Endothelial cell of umbilical vein (primary cell): ENCODE results near the gene MOXD1.

Source experiments
- EZH2 ChIP-seq: IDR thresholded peaks from 2 replicates; pipeline ENCODE4 v1.6.1; 2012; ENCODE audit warnings: borderline replicate concordance, low read depth, mild to moderate bottlenecking, moderate library complexity, low read length, inconsistent platforms; ENCODE audit not compliant: severe bottlenecking
- FOS ChIP-seq: IDR thresholded peaks from 2 replicates; pipeline ENCODE4 v1.6.1; 2011; ENCODE audit warnings: mild to moderate bottlenecking, low read length, moderate library complexity, borderline replicate concordance; ENCODE audit not compliant: insufficient read depth
- GATA2 ChIP-seq: IDR thresholded peaks from 2 replicates; pipeline ENCODE4 v1.7.0; 2011; ENCODE audit warnings: low read depth, mild to moderate bottlenecking, moderate library complexity, mixed read lengths, low read length; ENCODE audit not compliant: insufficient read length, insufficient read depth
- MYC ChIP-seq: IDR thresholded peaks from one replicate; pipeline ENCODE4 v1.6.1; 2011; ENCODE audit warnings: mild to moderate bottlenecking, low read depth, low read length
- POLR2A ChIP-seq: IDR thresholded peaks from 2 replicates; pipeline ENCODE4 v1.6.1; 2012; ENCODE audit warnings: low read depth, mild to moderate bottlenecking, control low read depth, low read length
- POLR2AphosphoS5 ChIP-seq: IDR thresholded peaks from 2 replicates; pipeline ENCODE4 v1.6.1; 2012; ENCODE audit warnings: low read depth, mild to moderate bottlenecking, control low read depth, low read length, moderate library complexity; ENCODE audit not compliant: insufficient read depth
- TF ChIP-seq, protein P1 (sequence below), 2 donors: IDR thresholded peaks; 1 replicate in 1 of 2; 2 replicates in 1 of 2; pipeline ENCODE4 v1.5.1; 2011; ENCODE audit warnings: low read length in 2 of 2, mild to moderate bottlenecking in 2 of 2, moderate library complexity in 2 of 2, control low read depth in 1 of 2, inconsistent platforms in 1 of 2, low read depth in 1 of 2; ENCODE audit not compliant: insufficient read depth in 1 of 2; ENCODE audit errors: extremely low read depth in 1 of 2

DNA sequence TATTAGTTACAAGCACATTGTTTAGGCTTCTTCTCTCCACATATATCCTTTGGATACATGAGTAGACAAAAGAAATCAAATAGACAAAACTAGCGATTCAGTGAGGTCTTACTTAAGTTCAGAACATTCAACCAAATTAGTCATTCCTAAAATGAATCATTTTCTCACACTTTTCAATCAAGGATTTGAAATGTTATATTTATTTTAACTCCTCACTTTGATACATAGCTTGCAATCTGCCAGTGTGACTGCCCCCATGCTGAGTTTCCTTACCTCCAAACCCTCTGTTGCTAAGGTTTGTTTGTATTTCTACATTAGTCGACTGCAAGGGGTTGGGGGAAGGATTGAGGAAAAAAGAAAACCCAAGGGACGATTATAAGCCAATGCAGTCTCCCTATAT is 3.5 kb upstream of the MOXD1 start:
- TF ChIP-seq, protein P1, sequence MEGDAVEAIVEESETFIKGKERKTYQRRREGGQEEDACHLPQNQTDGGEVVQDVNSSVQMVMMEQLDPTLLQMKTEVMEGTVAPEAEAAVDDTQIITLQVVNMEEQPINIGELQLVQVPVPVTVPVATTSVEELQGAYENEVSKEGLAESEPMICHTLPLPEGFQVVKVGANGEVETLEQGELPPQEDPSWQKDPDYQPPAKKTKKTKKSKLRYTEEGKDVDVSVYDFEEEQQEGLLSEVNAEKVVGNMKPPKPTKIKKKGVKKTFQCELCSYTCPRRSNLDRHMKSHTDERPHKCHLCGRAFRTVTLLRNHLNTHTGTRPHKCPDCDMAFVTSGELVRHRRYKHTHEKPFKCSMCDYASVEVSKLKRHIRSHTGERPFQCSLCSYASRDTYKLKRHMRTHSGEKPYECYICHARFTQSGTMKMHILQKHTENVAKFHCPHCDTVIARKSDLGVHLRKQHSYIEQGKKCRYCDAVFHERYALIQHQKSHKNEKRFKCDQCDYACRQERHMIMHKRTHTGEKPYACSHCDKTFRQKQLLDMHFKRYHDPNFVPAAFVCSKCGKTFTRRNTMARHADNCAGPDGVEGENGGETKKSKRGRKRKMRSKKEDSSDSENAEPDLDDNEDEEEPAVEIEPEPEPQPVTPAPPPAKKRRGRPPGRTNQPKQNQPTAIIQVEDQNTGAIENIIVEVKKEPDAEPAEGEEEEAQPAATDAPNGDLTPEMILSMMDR (IDR thresholded peaks at IDR 0.05; ENCODE audit: extremely low read depth in 1 of 2, insufficient read depth in 1 of 2, low read depth in 1 of 2, low read length in 2 of 2) = no peak
- no peak for TF ChIP-seq POLR2A
- TF ChIP-seq EZH2 = no peak
- no peak for TF ChIP-seq POLR2AphosphoS5
- no peak for TF ChIP-seq MYC
- TF ChIP-seq FOS = no peak
- TF ChIP-seq GATA2 = no peak
